ENCODE results near the gene MARCHF3.

GRCh38 chr5:126912616-126913200 lies 117.7 kb downstream of the MARCHF3 start:
- TF ChIP-seq POLR2A (IDR thresholded peaks at IDR 0.05) = no peak
- TF ChIP-seq CTCF (IDR thresholded peaks at IDR 0.05) = no peak
- TF ChIP-seq EP300 (IDR thresholded peaks at IDR 0.05) = no peak
- TF ChIP-seq POLR2AphosphoS5 (IDR thresholded peaks at IDR 0.05) = no peak
